SJSA1 (cell line): Measurements from ENCODE around the gene RNF149. TPM values are rescaled to one million over a fixed set of nuclear protein-coding genes. Genes with fewer than 3 reads are reported as not detected.
"Not testable (repeated sequence)": the region's sequence is repeated elsewhere in the genome, so short reads cannot be mapped to it uniquely, and the experiment has no call there.

ENCODE experiments used
- DNase-seq, 2 experiments: peaks; one replicate each; pipeline ENCODE4 v3.0.0-alpha.2; 2015 to 2020; ENCODE audit warnings: low spot score in 2 of 2, low read depth in 1 of 2
- H3K27ac ChIP-seq: fragments of 250-450 bp; sonication (Bioruptor Pico); 2 replicates; pipeline ENCODE4 v1.5.1; 2020; ENCODE audit warnings: mild to moderate bottlenecking, moderate library complexity
- H3K27me3 ChIP-seq: fragments of 250-450 bp; sonication (Bioruptor Pico); replicated peaks from 2 replicates; pipeline ENCODE4 v1.5.1; 2020; ENCODE audit warnings: mild to moderate bottlenecking, moderate library complexity
- H3K36me3 ChIP-seq: fragments of 250-450 bp; sonication (Bioruptor Pico); 2 replicates; pipeline ENCODE4 v1.5.1; 2020; ENCODE audit warnings: mild to moderate bottlenecking
- H3K4me1 ChIP-seq: fragments of 250-450 bp; sonication (Bioruptor Pico); replicated peaks from 2 replicates; pipeline ENCODE4 v1.6.1; 2021; ENCODE audit warnings: mild to moderate bottlenecking
- H3K4me3 ChIP-seq: fragments of 250-450 bp; sonication (Bioruptor Pico); 2 replicates; pipeline ENCODE4 v1.5.1; 2020; ENCODE audit warnings: mild to moderate bottlenecking
- H3K9me3 ChIP-seq: fragments of 250-450 bp; sonication (Bioruptor Pico); replicated peaks from 2 replicates; pipeline ENCODE4 v1.5.1; 2020; ENCODE audit warnings: mild to moderate bottlenecking
- total RNA-seq: library from RNA; depleted of rRNA; stranded (reverse); fragments of >200 nt; shearing (Covaris generic); gene quantifications from 2 replicates; pipeline ENCODE4 v1.2.3, GENCODE V29; 2014

RNF149 gene
- total RNA-seq, 1 experiment from 2014 or later: 37.6 TPM

DNA sequence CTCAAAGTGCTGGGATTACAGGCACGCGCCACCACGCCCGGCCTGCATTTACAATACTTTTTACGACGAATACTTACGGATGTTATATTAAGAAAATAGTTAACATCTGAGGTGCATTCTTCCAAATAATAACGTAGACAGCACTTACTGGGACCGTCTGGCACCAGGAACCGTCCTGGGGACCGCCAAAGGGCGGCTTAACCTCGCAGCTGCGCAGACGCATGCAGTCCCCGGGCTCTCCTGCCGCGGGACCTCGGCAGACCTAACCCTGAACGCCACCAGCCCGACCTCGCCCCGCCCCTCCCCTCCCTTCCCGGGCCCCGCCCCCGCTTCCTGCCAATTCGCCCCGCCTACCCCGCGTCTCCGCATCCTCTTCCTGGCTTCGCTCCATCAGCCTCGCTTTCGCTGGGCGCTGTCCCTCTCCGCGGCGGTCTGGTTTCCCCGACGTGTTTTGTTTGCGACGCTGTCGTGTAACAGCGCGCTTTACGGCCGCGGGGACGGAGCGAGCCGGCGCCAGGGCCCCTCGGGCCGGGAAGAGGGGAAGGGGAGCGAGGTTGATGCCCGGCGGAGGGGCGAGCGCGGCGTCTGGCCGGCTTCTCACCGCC, 56.0 kb downstream of the RNF149 start, which contains the start of gene CNOT11:
TSS of gene CNOT11 (plus strand) at position 479 of the 605 bp plus-strand sequence. CDS start at position 558, 79 bp downstream.
- peak; percentile 95 to 99 for DNase-seq
- Histone ChIP-seq H3K4me3 (peak within 1 kb of the TSS; percentile 88), H3K36me3 (peaks cover 17% of the 10 kb centered on the region), H3K27me3 (no peaks in the 10 kb centered on the region), H3K4me1 (peaks cover 13% of the 10 kb centered on the region), H3K9me3 (no peaks in the 10 kb centered on the region), H3K27ac (peak within 1 kb of the TSS; percentile 84)

DNA sequence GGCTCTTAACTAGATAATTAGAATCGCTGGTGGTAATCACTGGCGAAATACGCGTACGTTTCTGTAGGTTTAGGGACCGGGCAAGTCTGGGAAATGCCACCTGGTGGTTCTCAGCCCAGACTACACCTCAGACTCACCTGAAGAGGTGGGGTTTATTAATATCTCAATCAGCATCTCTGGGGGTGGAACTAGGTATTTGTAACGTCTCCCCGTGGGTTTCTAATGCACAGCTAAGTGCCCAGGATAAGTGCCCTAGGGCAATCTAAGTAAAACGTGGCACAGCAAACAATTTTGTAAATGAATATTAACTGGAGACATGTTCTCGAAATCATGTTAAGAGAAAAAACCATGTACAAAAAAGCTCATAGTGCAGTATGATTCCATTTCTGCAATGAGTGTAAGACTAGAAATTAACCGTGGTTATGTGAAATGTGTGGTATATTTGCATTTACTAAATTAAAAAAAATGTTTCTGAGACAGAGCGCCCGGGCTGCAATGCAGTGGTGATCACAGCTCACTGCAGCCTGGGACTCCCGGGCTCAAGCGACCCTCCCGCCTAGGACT, 56.6 kb downstream of the RNF149 start:
- H3K27me3 ChIP-seq: no peaks in the 10 kb centered on the region
- peaks cover 16% of the 10 kb centered on the region for H3K36me3 ChIP-seq
- H3K27ac ChIP-seq: peak overlapping the region; percentile 33; the same call in 1 of the 2 replicates
- H3K4me1 ChIP-seq: peaks cover 13% of the 10 kb centered on the region
- no peak for DNase-seq
- H3K4me3 ChIP-seq: peak overlapping the region; percentile 88
- no peaks in the 10 kb centered on the region for H3K9me3 ChIP-seq

DNA sequence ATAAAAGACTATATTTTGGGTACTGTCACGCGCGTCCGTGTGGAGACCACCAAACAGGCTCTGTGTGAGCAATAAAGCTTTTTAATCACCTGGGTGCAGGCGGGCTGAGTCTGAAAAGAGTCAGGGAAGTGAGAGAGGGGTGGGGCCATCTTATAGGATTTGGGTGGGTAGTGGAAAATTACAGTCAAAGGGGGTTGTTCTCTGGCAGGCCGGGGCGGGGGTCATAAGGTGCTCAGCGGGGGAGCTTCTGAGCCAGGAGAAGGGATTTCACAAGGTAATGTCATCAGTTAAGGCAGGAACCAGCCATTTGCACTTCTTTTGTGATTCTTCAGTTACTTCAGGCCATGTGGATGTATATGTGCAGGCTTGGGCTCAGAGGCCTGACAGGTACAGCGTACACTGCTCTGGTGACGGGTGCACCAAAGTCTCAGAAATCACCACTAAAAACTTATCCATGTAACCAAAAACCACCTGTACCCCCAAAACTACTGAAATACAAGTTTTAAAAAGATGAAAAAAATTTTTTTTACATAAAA, 57.2 kb downstream of the RNF149 start:
- H3K27ac ChIP-seq, H3K4me3 ChIP-seq, H3K27me3 ChIP-seq, DNase-seq, H3K9me3 ChIP-seq: not testable (repeated sequence)
- H3K36me3 ChIP-seq: peaks cover 16% of the 10 kb centered on the region
- peaks cover 13% of the 10 kb centered on the region for H3K4me1 ChIP-seq

DNA sequence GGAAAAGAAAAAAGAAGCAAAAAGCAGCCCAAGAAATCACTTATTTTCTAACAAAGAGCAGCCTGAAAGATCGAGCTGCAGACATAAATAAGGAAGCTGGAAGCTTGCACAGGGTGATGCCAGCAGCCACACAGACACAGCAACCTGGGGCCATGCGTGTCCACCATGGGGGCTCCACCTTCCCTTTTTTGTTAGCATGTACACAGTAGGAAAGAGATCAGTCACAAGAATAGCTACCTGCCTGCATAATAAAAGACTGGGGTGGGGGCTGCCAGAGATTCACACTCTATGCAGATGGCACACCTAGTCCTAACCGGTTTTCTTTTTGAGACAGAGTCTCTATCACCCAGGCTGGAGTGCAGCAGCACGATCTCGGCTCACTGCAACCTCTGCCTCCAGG, 58.7 kb downstream of the RNF149 start:
- Histone ChIP-seq H3K4me1 (peaks cover 13% of the 10 kb centered on the region), H3K36me3 (peaks cover 15% of the 10 kb centered on the region), H3K27me3 (no peaks in the 10 kb centered on the region), H3K27ac (no peak overlapping the region), H3K9me3 (no peaks in the 10 kb centered on the region), H3K4me3 (no peak overlapping the region)
- no peak for DNase-seq

DNA sequence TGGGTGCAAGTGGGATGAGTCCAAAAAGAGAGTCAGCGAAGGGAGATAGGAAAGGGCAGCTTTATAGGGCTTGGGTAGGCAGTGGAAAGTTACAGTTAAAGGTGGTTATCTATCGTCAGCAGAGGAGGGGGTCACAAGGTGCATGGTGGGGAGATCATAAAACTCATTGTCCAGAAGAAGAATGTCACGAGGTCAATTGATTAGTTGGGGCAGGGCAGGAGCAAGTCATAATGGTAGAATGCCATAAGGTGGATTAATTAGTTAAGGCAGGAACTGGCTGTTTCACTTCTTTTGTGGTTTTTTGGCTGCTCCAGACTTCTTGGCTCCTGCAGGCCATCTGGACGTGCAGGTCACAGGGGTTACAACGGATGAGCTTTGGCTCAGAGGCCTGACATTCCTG, 59.7 kb downstream of the RNF149 start:
- not testable (repeated sequence) for H3K27me3 ChIP-seq, H3K4me1 ChIP-seq, H3K9me3 ChIP-seq, H3K27ac ChIP-seq, H3K36me3 ChIP-seq, H3K4me3 ChIP-seq, DNase-seq

DNA sequence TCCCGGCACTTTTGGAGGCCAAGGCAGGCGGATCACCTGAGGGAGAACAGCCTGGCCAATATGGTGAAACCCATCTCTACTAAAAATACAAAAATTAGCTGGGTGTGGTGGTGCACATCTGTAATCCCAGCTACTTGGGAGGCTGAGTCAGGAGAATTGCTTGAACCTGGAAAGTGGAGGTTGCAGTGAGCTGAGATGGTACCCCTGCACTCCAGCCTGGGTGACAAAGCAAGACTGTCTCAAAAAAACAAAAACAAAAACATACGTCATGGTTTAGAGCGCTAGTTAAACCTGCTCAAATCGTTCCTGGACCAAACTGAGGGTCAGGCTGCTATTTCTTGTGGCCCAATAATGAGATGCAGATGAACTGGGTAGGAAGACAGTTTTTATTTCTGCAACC, 63.0 kb downstream of the RNF149 start:
- not testable (repeated sequence) for H3K9me3 ChIP-seq, H3K36me3 ChIP-seq, H3K27me3 ChIP-seq, H3K4me3 ChIP-seq, H3K4me1 ChIP-seq, DNase-seq, H3K27ac ChIP-seq

DNA sequence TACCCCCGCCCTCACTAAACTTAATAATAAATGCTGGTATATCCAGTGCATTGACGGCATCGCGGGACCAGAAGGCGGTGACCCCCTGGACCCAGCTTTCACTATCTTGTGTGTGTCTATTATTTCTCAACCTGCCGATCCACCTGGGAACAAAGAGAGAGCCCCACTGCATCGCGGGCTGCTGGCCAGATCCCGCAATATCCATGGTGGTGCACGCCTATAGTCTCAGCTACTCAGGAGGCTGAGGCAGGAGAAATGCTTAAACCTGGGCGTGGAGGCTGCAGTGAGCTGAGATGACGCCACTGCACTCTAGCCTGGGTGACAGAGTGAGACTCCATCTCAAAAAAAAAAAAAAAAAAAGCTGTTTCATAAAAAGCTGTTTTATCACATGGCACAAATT, 63.6 kb downstream of the RNF149 start:
- not testable (repeated sequence) for H3K36me3 ChIP-seq, H3K4me1 ChIP-seq, H3K27me3 ChIP-seq, DNase-seq, H3K27ac ChIP-seq, H3K9me3 ChIP-seq, H3K4me3 ChIP-seq

DNA sequence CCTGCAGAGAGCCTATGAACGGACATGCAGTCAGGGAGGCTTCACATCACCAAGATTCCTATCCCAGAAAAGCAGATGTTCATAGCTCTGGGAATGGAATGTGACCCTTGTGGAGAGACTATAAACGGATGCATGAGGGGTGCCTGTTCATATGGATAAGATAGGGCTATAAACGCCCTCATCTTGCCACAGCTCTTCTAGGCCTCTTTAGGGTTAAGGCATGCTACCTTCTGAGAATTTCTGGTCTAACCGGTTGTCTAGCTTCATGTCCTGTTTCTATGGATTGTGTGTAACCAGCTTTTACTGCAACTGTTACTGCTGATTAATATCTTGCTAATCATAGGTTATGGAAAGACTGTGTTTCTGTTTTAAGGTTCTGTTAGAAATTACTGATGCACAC, 64.1 kb downstream of the RNF149 start:
- H3K4me1 ChIP-seq, H3K36me3 ChIP-seq, DNase-seq, H3K4me3 ChIP-seq, H3K27me3 ChIP-seq, H3K27ac ChIP-seq, H3K9me3 ChIP-seq: not testable (repeated sequence)

DNA sequence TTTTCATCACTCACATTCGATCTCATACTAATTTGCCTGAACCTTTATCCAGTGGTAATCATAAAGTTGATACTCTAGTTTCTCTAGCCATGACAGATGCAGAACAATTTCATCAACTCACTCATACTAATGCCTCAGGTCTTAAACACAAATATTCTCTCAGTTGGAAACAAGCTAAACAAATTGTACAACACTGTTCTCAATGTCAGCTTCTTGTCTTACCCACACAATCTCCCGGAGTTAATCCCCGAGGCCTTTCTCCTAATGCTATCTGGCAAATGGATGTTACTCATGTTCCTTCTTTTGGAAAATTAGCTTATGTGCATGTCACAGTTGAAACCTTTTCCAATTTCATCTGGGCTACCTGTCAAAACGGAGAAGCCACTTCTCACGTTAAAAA, 67.3 kb downstream of the RNF149 start:
- Histone ChIP-seq H3K27me3 (no peaks in the 10 kb centered on the region), H3K4me1 (no peaks in the 10 kb centered on the region), H3K36me3 (no peaks in the 10 kb centered on the region), H3K4me3 (no peak overlapping the region), H3K9me3 (no peaks in the 10 kb centered on the region), H3K27ac (no peak overlapping the region)
- no peak for DNase-seq

DNA sequence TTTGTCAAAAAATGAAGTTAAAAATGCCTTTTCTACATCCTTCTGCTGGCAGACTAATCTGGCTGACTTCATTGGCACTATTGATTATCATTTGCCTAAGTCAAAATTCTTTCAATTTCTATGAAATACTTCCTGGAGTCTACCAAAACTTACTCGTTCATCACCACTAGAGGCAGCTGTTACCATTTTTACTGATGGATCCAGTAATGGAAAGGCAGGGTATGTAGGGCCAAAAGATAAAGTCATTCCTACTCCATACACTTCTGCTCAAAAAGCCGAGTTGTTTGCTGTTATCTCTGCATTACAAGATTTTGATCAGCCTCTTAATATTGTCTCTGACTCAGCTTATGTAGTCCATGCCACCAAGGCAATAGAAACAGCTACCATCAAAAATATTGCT, 67.8 kb downstream of the RNF149 start:
- not testable (repeated sequence) for H3K36me3 ChIP-seq, H3K4me3 ChIP-seq, H3K27me3 ChIP-seq, DNase-seq, H3K4me1 ChIP-seq, H3K9me3 ChIP-seq, H3K27ac ChIP-seq

DNA sequence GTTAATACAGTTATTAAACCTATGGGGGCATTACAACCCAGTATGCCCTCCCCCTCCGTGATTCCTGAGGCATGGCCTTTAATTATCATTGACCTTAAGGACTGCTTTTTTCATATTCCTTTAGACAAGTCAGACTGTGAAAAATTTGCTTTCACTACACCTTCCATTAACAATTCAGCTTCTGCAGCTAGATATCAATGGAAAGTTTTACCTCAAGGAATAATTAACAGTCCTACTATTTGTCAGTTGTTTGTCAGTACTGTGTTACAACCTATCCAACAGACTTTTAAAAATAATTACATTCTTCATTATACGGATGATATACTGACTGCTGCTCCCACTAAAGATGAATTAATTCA, 68.8 kb downstream of the RNF149 start:
- H3K4me3 ChIP-seq, H3K27ac ChIP-seq, H3K9me3 ChIP-seq, H3K27me3 ChIP-seq, DNase-seq, H3K36me3 ChIP-seq, H3K4me1 ChIP-seq: not testable (repeated sequence)

DNA sequence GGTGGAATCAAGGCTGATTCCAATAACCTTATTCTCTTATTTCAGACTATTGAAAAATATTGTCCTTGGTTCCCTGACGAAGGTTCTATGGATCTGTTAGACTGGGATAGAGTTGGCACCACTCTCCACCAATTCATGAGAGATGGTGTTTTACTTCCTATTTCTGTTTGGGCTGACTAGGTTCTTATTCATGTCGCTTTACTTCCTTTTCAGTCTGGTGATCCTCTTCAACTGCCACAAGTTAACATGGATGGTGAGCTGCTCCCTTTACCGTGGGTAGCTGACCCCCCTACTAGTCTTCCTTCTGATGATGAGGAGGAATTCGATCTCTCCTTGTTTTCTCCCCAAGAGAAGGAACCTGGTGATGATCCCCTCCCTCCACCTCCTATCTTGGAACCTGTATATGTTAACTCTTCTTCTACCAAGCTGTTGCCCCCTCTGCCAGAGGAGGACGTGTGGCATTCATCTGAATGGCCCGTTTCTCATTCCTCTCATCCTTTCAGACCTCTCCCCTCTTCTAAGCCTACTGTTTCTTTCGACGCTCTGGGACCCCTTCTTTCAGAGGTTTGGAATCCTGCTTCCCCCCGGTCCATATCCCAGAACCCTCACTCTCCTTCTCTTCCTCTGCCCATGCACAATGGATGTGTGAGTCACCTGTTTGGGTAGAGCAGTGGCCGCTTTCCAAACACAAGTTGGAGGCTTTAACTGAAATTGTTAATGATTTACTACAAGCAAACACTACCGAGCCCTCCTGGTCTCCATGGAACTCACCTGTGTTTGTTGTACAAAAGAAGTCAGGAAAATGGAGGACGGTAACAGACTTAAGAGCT, 69.4 kb downstream of the RNF149 start:
- Histone ChIP-seq H3K27ac (no peak overlapping the region), H3K27me3 (no peaks in the 10 kb centered on the region), H3K4me3 (no peak overlapping the region), H3K4me1 (no peaks in the 10 kb centered on the region), H3K36me3 (no peaks in the 10 kb centered on the region), H3K9me3 (no peaks in the 10 kb centered on the region)
- DNase-seq: no peak

DNA sequence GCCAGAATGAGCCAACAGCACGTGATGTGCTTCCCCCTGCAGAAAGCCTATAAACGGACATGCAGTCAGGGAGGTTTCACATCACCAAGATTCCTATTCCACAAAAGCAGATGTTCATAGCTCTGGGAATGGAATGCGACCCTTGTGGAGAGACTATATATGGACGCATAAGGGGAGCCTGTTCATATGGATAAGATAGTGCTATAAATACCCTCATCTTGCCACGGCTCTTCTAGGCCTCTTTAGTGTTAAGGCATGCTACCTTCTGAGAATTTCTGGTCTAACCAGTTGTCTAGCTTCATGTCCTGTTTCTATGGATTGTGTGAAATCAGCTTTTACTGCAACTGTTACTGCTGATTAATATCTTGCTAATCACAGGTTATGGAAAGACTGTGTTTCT, 70.6 kb downstream of the RNF149 start:
- not testable (repeated sequence) for DNase-seq, H3K27ac ChIP-seq, H3K4me1 ChIP-seq

DNA sequence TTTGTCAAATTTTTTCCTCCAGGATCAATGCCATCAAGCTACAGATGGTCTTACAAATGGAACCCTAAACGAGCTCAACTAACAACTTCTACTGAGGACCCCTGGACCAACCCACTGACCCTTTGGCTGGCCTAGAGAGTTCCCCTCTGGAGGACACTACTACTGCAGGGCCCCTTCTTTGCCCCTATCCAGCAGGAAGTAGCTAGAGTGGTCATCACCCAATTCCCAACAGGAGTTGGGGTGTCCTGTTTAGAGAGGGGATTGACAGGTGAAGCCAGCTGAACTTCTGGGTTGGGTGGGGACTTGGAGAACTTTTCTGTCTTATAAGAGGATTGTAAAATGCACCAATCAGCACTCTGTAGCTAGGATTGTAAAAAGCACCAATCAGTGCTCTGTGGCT, 72.5 kb downstream of the RNF149 start:
- H3K4me3 ChIP-seq, H3K27ac ChIP-seq, H3K9me3 ChIP-seq, H3K27me3 ChIP-seq, H3K36me3 ChIP-seq, DNase-seq, H3K4me1 ChIP-seq: not testable (repeated sequence)

More for the DNA sequence above, 70.6 kb downstream of the RNF149 start:
- H3K9me3 ChIP-seq, H3K27me3 ChIP-seq, H3K36me3 ChIP-seq, H3K4me3 ChIP-seq: not testable (repeated sequence)
